ENCODE measurements around the gene SLC25A12. TPM values are rescaled to one million over a fixed set of nuclear protein-coding genes. Genes with fewer than 3 reads are reported as not detected.

Gene SLC25A12
- total and polyA plus RNA-seq, 2 of the 13 experiments (the other 11 are each of a cell fraction or from before 2014, with no cell fraction given) = 8.1 to 15.9 TPM

DNA sequence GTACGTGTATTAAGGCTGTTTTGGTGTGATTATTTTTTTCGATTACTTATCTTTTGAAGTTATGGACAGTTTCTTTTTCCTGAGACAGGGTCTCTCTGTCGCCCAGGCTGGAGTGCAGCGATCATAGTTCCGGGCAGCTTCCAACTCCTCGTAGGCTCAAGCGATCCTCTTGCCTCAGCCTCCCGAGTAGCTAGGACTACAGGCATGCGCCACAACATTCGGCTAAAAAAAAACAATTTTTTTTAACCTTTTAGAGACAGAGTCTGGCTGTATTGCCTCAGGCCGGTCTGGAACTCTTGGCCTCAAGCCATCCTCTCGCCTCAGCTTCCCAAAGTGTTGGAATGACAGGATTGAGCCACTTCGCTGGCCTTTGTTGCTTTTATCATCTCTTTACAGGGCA lies 29.2 kb upstream of the SLC25A12 start (continued):
- no peak for TF ChIP-seq ZNF343 (CRISPR knock-in tag; IDR thresholded peaks at IDR 0.05)
- no peak for TF ChIP-seq FOXK2 (IDR thresholded peaks at IDR 0.05)
- TF ChIP-seq ATF1 (CRISPR knock-in tag; IDR thresholded peaks at IDR 0.05) = 0 out of 2 replicates have a peak, but pooled peaks have one; percentile 26
- no peak for TF ChIP-seq ZNF709 (CRISPR knock-in tag; IDR thresholded peaks at IDR 0.05)
- TF ChIP-seq, protein P1, sequence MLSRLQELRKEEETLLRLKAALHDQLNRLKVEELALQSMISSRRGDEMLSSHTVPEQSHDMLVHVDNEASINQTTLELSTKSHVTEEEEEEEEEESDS (CRISPR knock-in tag; IDR thresholded peaks at IDR 0.05; ENCODE audit: borderline replicate concordance) = 0 out of 2 replicates have a peak, but pooled peaks have one; percentile 11
- no peak for TF ChIP-seq ZNF296 (CRISPR knock-in tag; conservative IDR thresholded peaks at IDR 0.05)
- 0 out of 2 replicates have a peak, but pooled peaks have one; percentile 12 for TF ChIP-seq ZBTB21 (CRISPR knock-in tag; IDR thresholded peaks at IDR 0.05)
- TF ChIP-seq RXRB (CRISPR knock-in tag; IDR thresholded peaks at IDR 0.05; ENCODE audit: borderline replicate concordance) = 0 out of 2 replicates have a peak, but pooled peaks have one; percentile 9

DNA sequence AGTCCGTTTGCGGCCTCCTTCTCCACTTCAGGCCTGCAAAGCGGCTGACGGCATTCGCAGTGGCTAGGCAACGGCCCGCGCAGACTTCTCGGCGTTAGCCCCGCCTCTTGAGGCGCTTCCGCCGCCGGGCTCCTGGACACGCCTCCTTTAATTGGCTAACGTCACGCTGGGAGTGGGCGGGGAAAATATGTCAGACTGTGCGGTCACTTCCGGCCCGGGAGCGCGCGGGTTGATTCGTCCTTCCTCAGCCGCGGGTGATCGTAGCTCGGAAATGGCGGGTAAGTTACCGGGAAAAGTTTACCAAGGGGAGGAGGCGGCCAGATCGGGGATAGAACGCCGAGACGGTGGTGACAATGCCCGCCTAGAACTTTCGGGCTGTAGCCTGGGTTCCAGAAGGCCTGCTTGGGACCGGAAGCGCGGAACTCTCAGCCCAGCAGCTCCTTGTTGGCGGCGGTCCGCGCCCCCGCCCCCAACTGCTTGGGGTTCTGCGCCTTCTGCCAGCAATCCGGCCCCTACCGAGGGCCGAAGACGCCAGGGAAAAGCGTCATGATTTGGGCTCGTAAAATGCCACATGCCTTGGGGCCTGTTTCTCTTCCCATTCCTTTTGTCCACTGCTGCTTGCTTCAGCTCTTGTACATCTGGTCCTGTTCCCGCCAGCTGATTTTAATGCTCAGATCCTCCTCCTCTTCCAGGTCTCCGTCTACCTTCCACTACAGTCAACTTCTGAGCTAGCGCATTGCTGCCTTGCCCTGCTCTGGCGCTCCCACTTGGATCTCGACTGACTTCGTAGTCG lies 28.4 kb upstream of the SLC25A12 start, which contains the start of gene HAT1:
Gene HAT1, plus strand, starts transcription at position 232 of the 793 bp plus-strand sequence. Its CDS starts 40 bp downstream, at position 272.
- Histone ChIP-seq H3K4me3 (replicated peaks in 1 of 3; ENCODE audit: insufficient read depth in 1 of 3, low read depth in 2 of 3, low read length in 3 of 3) (peak within 1 kb of the TSS; percentile 87 to 95 (median 87)), H3K4me1 (ENCODE audit: insufficient read depth, low read length) (peaks cover 32% of the 10 kb centered on the region), H4K20me1 (ENCODE audit: insufficient read depth, low read length) (no peaks in the 10 kb centered on the region), H3K9me3 (ENCODE audit: low read length) (no peaks in the 10 kb centered on the region), H3K27me3 (ENCODE audit: control insufficient read depth in 1 of 2, insufficient read depth in 2 of 2, low read length in 2 of 2) (peaks cover 0 to 3% of the 10 kb centered on the region in 2 experiments; a peak in 1 of 5 replicates), H2AFZ (ENCODE audit: low read length) (peak within 1 kb of the TSS; percentile 87), H3K27ac (ENCODE audit: extremely low read length, insufficient read depth, low read length) (peak within 1 kb of the TSS; percentile 83), H3K79me2 (ENCODE audit: insufficient read depth, low read length) (peaks cover 29% of the 10 kb centered on the region), H3K4me2 (ENCODE audit: low read depth, low read length) (peak within 1 kb of the TSS; percentile 88), H3K36me3 (replicated peaks in 1 of 2; ENCODE audit: control insufficient read depth in 1 of 2, insufficient read depth in 2 of 2, low read length in 2 of 2) (peaks cover 0 to 11% of the 10 kb centered on the region in 2 experiments; a peak in 3 of 5 replicates), H3K9ac (ENCODE audit: insufficient read depth, low read depth, low read length) (peak within 1 kb of the TSS; percentile 87)
- POLR2A ChIA-PET = interaction anchor here (0.5 to 1.9 kb wide), 11 partner anchors 19 to 181 kb away, joined by 3 to 11 read pairs (median 3); partner anchors contain the start of genes DLX2, METAP1D and SLC25A12
- DNase-seq (ENCODE audit: low spot score) (peak; percentile 94), ATAC-seq (peak; percentile 94), FAIRE-seq (peak; percentile 89)
- 1% methylated on average over 54 of the region's 61 CpGs for WGBS (ENCODE audit: low lambda C conversion rate)
- TSS peak; percentile 82 for BruUV-seq (replicated peaks)
- intact Hi-C loops (cut with micrococcal nuclease; ENCODE audit: unreplicated experiment) = loop anchor here (1.0 to 5.0 kb wide), 3 partner anchors 28 to 220 kb away; partner anchors contain the start of gene SLC25A12
- CTCF ChIA-PET (ENCODE audit: low intra/inter-chr PET ratio, low total read pairs) = interaction anchor here (1.3 kb wide), 1 partner anchor 216 kb away, joined by 3 read pairs; no protein-coding TSS in a partner anchor
- in situ Hi-C loops (cut with HindIII; ENCODE audit: extremely low pct_ligation_motif_present, low pct_unique_long_range_greater_than_20kb) = no loop called here
- TF ChIP-seq JARID2 (CRISPR knock-in tag; IDR thresholded peaks at IDR 0.05; ENCODE audit: insufficient replicate concordance) (no peak), REPIN1 (CRISPR knock-in tag; IDR thresholded peaks at IDR 0.05; ENCODE audit: borderline replicate concordance, low read depth) (no peak), SUZ12 (IDR thresholded peaks at IDR 0.05; ENCODE audit: low read depth, low read length) (no peak), ZNF546 (CRISPR knock-in tag; conservative IDR thresholded peaks at IDR 0.05) (peak; percentile 58; the same call in 1 of the 2 replicates), CBX5 (CRISPR knock-in tag; IDR thresholded peaks at IDR 0.05; ENCODE audit: borderline replicate concordance) (peak; percentile 45; the same call in 1 of the 2 replicates), AHR (CRISPR knock-in tag; IDR thresholded peaks at IDR 0.05) (peak; percentile 71; the same call in 1 of the 2 replicates), BRCA1 (CRISPR knock-in tag; IDR thresholded peaks at IDR 0.05) (peak; percentile 80; the same call in 1 of the 2 replicates), ZNF225 (CRISPR knock-in tag; IDR thresholded peaks at IDR 0.05) (0 out of 2 replicates have a peak, but pooled peaks have one; percentile 63)
- TF ChIP-seq, protein P2, sequence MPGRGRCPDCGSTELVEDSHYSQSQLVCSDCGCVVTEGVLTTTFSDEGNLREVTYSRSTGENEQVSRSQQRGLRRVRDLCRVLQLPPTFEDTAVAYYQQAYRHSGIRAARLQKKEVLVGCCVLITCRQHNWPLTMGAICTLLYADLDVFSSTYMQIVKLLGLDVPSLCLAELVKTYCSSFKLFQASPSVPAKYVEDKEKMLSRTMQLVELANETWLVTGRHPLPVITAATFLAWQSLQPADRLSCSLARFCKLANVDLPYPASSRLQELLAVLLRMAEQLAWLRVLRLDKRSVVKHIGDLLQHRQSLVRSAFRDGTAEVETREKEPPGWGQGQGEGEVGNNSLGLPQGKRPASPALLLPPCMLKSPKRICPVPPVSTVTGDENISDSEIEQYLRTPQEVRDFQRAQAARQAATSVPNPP (CRISPR knock-in tag; IDR thresholded peaks at IDR 0.05) = no peak
- TF ChIP-seq, protein P3, sequence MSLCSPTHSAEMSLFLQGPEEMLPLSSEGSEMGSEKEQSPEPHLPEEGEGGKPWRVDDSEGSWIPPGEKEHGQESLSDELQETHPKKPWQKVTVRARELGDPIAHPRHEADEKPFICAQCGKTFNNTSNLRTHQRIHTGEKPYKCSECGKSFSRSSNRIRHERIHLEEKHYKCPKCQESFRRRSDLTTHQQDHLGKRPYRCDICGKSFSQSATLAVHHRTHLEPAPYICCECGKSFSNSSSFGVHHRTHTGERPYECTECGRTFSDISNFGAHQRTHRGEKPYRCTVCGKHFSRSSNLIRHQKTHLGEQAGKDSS (CRISPR knock-in tag; IDR thresholded peaks at IDR 0.05; ENCODE audit: borderline replicate concordance, low read depth) = 0 out of 2 replicates have a peak, but pooled peaks have one; percentile 47
- TF ChIP-seq, protein P4, sequence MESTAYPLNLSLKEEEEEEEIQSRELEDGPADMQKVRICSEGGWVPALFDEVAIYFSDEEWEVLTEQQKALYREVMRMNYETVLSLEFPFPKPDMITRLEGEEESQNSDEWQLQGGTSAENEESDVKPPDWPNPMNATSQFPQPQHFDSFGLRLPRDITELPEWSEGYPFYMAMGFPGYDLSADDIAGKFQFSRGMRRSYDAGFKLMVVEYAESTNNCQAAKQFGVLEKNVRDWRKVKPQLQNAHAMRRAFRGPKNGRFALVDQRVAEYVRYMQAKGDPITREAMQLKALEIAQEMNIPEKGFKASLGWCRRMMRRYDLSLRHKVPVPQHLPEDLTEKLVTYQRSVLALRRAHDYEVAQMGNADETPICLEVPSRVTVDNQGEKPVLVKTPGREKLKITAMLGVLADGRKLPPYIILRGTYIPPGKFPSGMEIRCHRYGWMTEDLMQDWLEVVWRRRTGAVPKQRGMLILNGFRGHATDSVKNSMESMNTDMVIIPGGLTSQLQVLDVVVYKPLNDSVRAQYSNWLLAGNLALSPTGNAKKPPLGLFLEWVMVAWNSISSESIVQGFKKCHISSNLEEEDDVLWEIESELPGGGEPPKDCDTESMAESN (CRISPR knock-in tag; conservative IDR thresholded peaks at IDR 0.05) = peak; percentile 74
